Epithelial cell of prostate (primary cell): Measurements from ENCODE around the gene ID2.
A peak's percentile ranks its signal among the peaks of the same experiment; 100 is the strongest.

ENCODE experiments used
- DNase-seq: peaks from one replicate; pipeline ENCODE4 v3.0.0-alpha.2; 2011; ENCODE audit warnings: low read depth, low spot score
- H3K27ac ChIP-seq: fragments of 450-650 bp; 2 replicates; pipeline ENCODE4 v1.5.1; 2017; ENCODE audit warnings: mild to moderate bottlenecking

The ID2 gene

GRCh38 chr2:8663997-8664396 is 17.9 kb upstream of the ID2 start:
- H3K27ac ChIP-seq = no peak overlapping the region
- DNase-seq = no peak

DNA sequence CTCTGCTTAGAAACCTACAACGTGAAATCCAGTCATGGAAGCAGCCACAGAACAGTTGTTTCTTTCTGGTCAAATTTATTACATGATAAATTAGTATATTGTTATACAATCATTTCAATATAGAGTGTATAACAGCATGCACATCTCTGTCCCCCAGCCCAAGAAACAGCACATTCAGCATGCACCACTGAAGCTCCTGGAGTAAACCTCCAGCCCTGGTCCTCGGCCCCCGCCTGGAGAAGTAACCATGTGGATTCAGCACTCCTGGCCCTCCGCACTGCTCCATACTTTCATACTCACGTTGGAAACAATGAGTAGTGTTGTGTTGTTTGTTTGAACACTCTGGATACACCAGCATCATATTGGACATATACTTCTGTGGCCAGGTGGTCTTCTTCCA is 15.3 kb upstream of the ID2 start:
- no peak for DNase-seq
- H3K27ac ChIP-seq = no peak overlapping the region

GRCh38 chr2:8667896-8668512 is 13.9 kb upstream of the ID2 start:
- no peak for DNase-seq
- H3K27ac ChIP-seq = no peak overlapping the region

GRCh38 chr2:8669157-8669817 is 12.6 kb upstream of the ID2 start:
- H3K27ac ChIP-seq = no peak overlapping the region
- no peak for DNase-seq

- no peak for DNase-seq
- no peak overlapping the region for H3K27ac ChIP-seq
These were observed 11.3 kb upstream of the ID2 start for GRCh38 chr2:8670580-8670979.

DNA sequence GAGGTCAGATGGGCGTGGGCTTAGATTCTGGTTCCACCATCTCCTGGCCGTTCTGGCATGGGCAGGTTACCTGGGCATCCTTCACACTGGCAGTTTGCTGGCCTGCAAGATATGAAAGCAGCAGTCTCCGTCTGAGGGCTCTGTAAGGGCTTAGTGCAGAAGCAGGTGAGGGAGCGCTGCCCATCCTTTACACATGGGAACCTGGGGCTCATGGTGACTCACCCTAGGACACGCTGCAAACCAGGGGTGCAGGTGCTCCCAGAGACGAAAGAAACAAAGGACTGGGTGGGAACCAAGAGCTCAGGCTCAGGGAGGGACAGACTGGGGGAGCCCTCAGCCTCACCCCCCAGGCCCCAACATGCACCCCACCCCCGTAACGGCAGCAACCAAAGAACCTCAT is 10.7 kb upstream of the ID2 start:
- no peak overlapping the region for H3K27ac ChIP-seq
- no peak for DNase-seq

GRCh38 chr2:8671802-8672201 is 10.1 kb upstream of the ID2 start:
- H3K27ac ChIP-seq = no peak overlapping the region
- no peak for DNase-seq

- no peak overlapping the region for H3K27ac ChIP-seq
- no peak for DNase-seq
These were observed 8.9 kb upstream of the ID2 start for GRCh38 chr2:8672940-8673339.

GRCh38 chr2:8673381-8673780 is 8.5 kb upstream of the ID2 start:
- DNase-seq = no peak
- no peak overlapping the region for H3K27ac ChIP-seq

- DNase-seq = no peak
- no peak overlapping the region for H3K27ac ChIP-seq
These were observed 7.3 kb upstream of the ID2 start for GRCh38 chr2:8674420-8675009.

GRCh38 chr2:8675543-8675942 is 6.3 kb upstream of the ID2 start:
- no peak for DNase-seq

GRCh38 chr2:8676191-8676920 is 5.5 kb upstream of the ID2 start:
- DNase-seq = no peak
- no peak overlapping the region for H3K27ac ChIP-seq

More at GRCh38 chr2:8675543-8675942, 6.3 kb upstream of the ID2 start:
- no peak overlapping the region for H3K27ac ChIP-seq

- no peak overlapping the region for H3K27ac ChIP-seq
These were observed 4.8 kb upstream of the ID2 start for GRCh38 chr2:8676921-8677645.

GRCh38 chr2:8677646-8678592 is 3.9 kb upstream of the ID2 start:
- peak overlapping the region; percentile 71 for H3K27ac ChIP-seq
- no peak for DNase-seq

More at GRCh38 chr2:8676921-8677645, 4.8 kb upstream of the ID2 start:
- no peak for DNase-seq

GRCh38 chr2:8678731-8679566 is 2.9 kb upstream of the ID2 start:
- peak overlapping the region; percentile 71 for H3K27ac ChIP-seq
- DNase-seq = peak; percentile 41

DNA sequence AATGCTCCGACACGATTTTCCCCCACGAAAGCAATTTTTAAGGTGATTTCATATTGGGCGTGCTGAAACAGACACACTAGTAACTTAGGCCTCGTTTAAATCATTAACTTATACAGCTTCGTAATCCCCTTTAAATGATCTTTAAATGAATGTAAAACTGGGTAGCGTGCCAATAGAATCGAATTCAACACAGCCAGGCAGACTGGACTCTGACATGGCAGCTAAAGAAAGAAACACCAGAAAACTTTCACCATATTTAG is 2.4 kb upstream of the ID2 start:
- peak overlapping the region; percentile 71 for H3K27ac ChIP-seq
- DNase-seq = no peak

DNA sequence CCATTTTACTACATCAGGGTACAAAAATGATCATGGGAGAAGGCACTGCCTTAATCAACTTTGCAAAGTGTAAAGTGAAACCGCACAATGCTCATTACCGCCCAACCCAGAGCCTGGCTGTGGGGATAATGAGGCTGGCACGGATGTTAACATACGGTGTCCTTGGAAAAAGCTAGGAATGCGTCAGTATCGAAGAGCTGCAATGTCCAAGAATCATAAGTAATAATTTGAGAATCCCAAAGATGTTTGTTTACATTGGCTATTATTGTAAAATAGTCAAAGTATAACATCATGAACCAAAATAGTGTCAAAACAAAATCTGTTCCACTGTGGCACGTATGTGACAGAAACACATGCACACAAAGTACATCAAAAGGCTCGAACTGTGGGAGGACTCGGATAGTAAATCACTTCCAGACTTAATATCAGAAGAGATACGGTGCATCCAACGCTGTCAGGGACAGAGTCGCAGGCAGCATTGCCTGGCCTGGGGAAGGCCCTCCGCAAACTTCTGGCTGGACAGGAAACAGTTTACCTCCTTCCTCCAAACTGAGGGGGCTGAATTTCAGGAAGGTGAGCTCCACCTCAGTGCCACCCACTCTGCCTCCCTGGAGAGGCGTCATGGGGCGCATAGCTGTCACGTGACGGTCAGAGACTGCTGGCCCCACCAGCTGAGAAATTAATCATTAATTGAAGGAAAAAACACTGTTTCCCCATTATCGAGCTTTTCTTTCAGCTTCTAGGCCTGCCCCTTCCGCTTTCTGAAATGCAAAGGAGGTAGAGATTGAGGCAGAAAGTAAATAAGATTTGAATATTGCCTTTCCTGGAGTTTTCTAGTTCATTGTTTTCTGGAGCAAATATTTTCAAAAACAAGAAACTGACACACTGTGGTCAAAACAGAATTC is 1.8 kb upstream of the ID2 start:
- peak overlapping the region; percentile 71 for H3K27ac ChIP-seq
- DNase-seq = no peak
